LHCN-M2 (cell line): ENCODE results near the gene ITGAE. TPM values are rescaled to one million over a fixed set of nuclear protein-coding genes. Genes with fewer than 3 reads are reported as not detected.
"Not testable (repeated sequence)": the region's sequence is repeated elsewhere in the genome, so short reads cannot be mapped to it uniquely, and the experiment has no call there.

Experiments used
- DNase-seq: peaks from one replicate; pipeline ENCODE4 v3.0.0-alpha.2; 2012; ENCODE audit warnings: low read depth
- total RNA-seq: library from RNA; depleted of rRNA; stranded (reverse); fragments of >200 nt; gene quantifications from 2 replicates; pipeline ENCODE4 v1.2.3, GENCODE V29; 2014

Gene ITGAE
- total RNA-seq, 1 experiment from 2014 or later, result 38.6 TPM

GRCh38 chr17:3761918-3762380 is 39.0 kb downstream of the ITGAE start:
- no peak for DNase-seq

- no peak for DNase-seq
Measured at GRCh38 chr17:3761036-3761917, 39.7 kb downstream of the ITGAE start.

- DNase-seq, result no peak
Measured at GRCh38 chr17:3759597-3760216, 41.3 kb downstream of the ITGAE start.

GRCh38 chr17:3755335-3756030 is 45.5 kb downstream of the ITGAE start:
- no peak for DNase-seq

GRCh38 chr17:3754458-3755334 is 46.3 kb downstream of the ITGAE start:
- no peak for DNase-seq

GRCh38 chr17:3754066-3754457 is 46.9 kb downstream of the ITGAE start:
- no peak for DNase-seq

GRCh38 chr17:3753624-3754023 is 47.4 kb downstream of the ITGAE start:
- DNase-seq, result no peak

GRCh38 chr17:3751836-3752235 is 49.2 kb downstream of the ITGAE start:
- no peak for DNase-seq

GRCh38 chr17:3750926-3751325 is 50.1 kb downstream of the ITGAE start:
- DNase-seq, result no peak

- DNase-seq, result no peak
Measured at GRCh38 chr17:3750296-3750695, 50.7 kb downstream of the ITGAE start.

GRCh38 chr17:3748576-3748975 is 52.4 kb downstream of the ITGAE start:
- no peak for DNase-seq

- DNase-seq, result no peak
Measured at GRCh38 chr17:3747805-3748204, 53.2 kb downstream of the ITGAE start.

GRCh38 chr17:3745071-3745470 is 55.9 kb downstream of the ITGAE start:
- DNase-seq, result no peak

GRCh38 chr17:3744014-3744413 is 57.0 kb downstream of the ITGAE start:
- DNase-seq, result no peak

- DNase-seq, result no peak
Measured at GRCh38 chr17:3740611-3741073, 60.3 kb downstream of the ITGAE start.

- no peak for DNase-seq
Measured at GRCh38 chr17:3739422-3740124, 61.4 kb downstream of the ITGAE start.

GRCh38 chr17:3738562-3739295 is 62.3 kb downstream of the ITGAE start:
- no peak for DNase-seq

- no peak for DNase-seq
Measured at GRCh38 chr17:3735515-3735914, 65.5 kb downstream of the ITGAE start.

GRCh38 chr17:3734911-3735276 is 66.1 kb downstream of the ITGAE start:
- DNase-seq, result not testable (repeated sequence)

GRCh38 chr17:3732210-3732621 is 68.8 kb downstream of the ITGAE start:
- no peak for DNase-seq
